ENCODE data around the gene CPXM1. TPM values are rescaled to one million over a fixed set of nuclear protein-coding genes. Genes with fewer than 3 reads are reported as not detected.

Gene CPXM1
- total and polyA plus RNA-seq, 2 experiments from 2014 or later, result 57.8 to 66.3 TPM

- Histone ChIP-seq H3K9me3 (ENCODE audit: low read depth) (no peaks in the 10 kb centered on the region), H4K20me1 (ENCODE audit: insufficient read depth, poor library complexity, severe bottlenecking) (no peaks in the 10 kb centered on the region), H3K36me3 (replicated peaks; ENCODE audit: insufficient read depth, low read depth) (no peaks in the 10 kb centered on the region), H3K9me2 (replicated peaks; ENCODE audit: insufficient read depth) (no peaks in the 10 kb centered on the region), H3K27me3 (peaks cover 19% of the 10 kb centered on the region), H3K27ac (no peak overlapping the region), H3K4me2 (no peak overlapping the region), H3K4me1 (ENCODE audit: insufficient read depth) (no peaks in the 10 kb centered on the region), H3K79me2 (no peaks in the 10 kb centered on the region), H2AFZ (no peak overlapping the region), H3K4me3 (no peak overlapping the region)
- DNase-seq (ENCODE audit: low spot score), result no peak
- 71% methylated on average over 6 of the region's 6 CpGs for WGBS (ENCODE audit: low lambda C conversion rate, missing lambda C conversion rate)
- no peak for TF ChIP-seq EZH2phosphoT487 (IDR thresholded peaks at IDR 0.05; ENCODE audit: low read depth, severe bottlenecking, unreplicated experiment)
- no peak for TF ChIP-seq CTCF (IDR thresholded peaks at IDR 0.05; ENCODE audit: poor library complexity)
These were observed 28.9 kb upstream of the CPXM1 start for GRCh38 chr20:2829376-2829775.

GRCh38 chr20:2826655-2827054, 26.2 kb upstream of the CPXM1 start:
- no peak overlapping the region for H2AFZ ChIP-seq
- TF ChIP-seq EZH2 (IDR thresholded peaks at IDR 0.05; ENCODE audit: borderline replicate concordance) (no peak), CTCF (IDR thresholded peaks at IDR 0.05; ENCODE audit: poor library complexity) (no peak), EZH2phosphoT487 (IDR thresholded peaks at IDR 0.05; ENCODE audit: low read depth, severe bottlenecking, unreplicated experiment) (no peak)
- no peak overlapping the region for H3K4me3 ChIP-seq
- H3K27me3 ChIP-seq, result peaks cover 20% of the 10 kb centered on the region
- no peak overlapping the region for H3K4me2 ChIP-seq
- no peaks in the 10 kb centered on the region for H3K9me2 ChIP-seq (replicated peaks; ENCODE audit: insufficient read depth)
- DNase-seq (ENCODE audit: low spot score), result no peak
- no peaks in the 10 kb centered on the region for H3K9me3 ChIP-seq (ENCODE audit: low read depth)
- H3K79me2 ChIP-seq, result no peaks in the 10 kb centered on the region
- H3K4me1 ChIP-seq (ENCODE audit: insufficient read depth), result peaks cover 2% of the 10 kb centered on the region
- no peak overlapping the region for H3K27ac ChIP-seq
- no peaks in the 10 kb centered on the region for H4K20me1 ChIP-seq (ENCODE audit: insufficient read depth, poor library complexity, severe bottlenecking)
- H3K36me3 ChIP-seq (replicated peaks; ENCODE audit: insufficient read depth, low read depth), result no peaks in the 10 kb centered on the region
- 96% methylated on average over 4 of the region's 4 CpGs for WGBS (ENCODE audit: low lambda C conversion rate, missing lambda C conversion rate)

- Histone ChIP-seq H3K27ac (no peak overlapping the region), H3K27me3 (peaks cover 23% of the 10 kb centered on the region), H4K20me1 (ENCODE audit: insufficient read depth, poor library complexity, severe bottlenecking) (no peaks in the 10 kb centered on the region), H3K9me3 (ENCODE audit: low read depth) (no peaks in the 10 kb centered on the region), H3K4me1 (ENCODE audit: insufficient read depth) (peaks cover 11% of the 10 kb centered on the region), H3K9me2 (replicated peaks; ENCODE audit: insufficient read depth) (no peaks in the 10 kb centered on the region), H3K79me2 (no peaks in the 10 kb centered on the region), H3K36me3 (replicated peaks; ENCODE audit: insufficient read depth, low read depth) (no peaks in the 10 kb centered on the region), H3K4me3 (no peak overlapping the region), H2AFZ (no peak overlapping the region), H3K4me2 (no peak overlapping the region)
- DNase-seq (ENCODE audit: low spot score), result no peak
- WGBS (ENCODE audit: low lambda C conversion rate, missing lambda C conversion rate), result 85% methylated on average over 2 of the region's 2 CpGs
- TF ChIP-seq CTCF (IDR thresholded peaks at IDR 0.05; ENCODE audit: poor library complexity) (no peak), EZH2 (IDR thresholded peaks at IDR 0.05; ENCODE audit: borderline replicate concordance) (no peak), EZH2phosphoT487 (IDR thresholded peaks at IDR 0.05; ENCODE audit: low read depth, severe bottlenecking, unreplicated experiment) (no peak)
These were observed 25.3 kb upstream of the CPXM1 start for GRCh38 chr20:2825761-2826160.

GRCh38 chr20:2822073-2822472, 21.6 kb upstream of the CPXM1 start:
- WGBS (ENCODE audit: low lambda C conversion rate, missing lambda C conversion rate), result no CpG with 5 or more reads among the region's 5 CpGs
- Histone ChIP-seq H3K79me2 (no peaks in the 10 kb centered on the region), H2AFZ (no peak overlapping the region), H3K27me3 (peaks cover 21% of the 10 kb centered on the region), H3K27ac (no peak overlapping the region), H3K36me3 (replicated peaks; ENCODE audit: insufficient read depth, low read depth) (no peaks in the 10 kb centered on the region), H3K4me2 (no peak overlapping the region), H4K20me1 (ENCODE audit: insufficient read depth, poor library complexity, severe bottlenecking) (no peaks in the 10 kb centered on the region), H3K4me1 (ENCODE audit: insufficient read depth) (peaks cover 23% of the 10 kb centered on the region), H3K4me3 (no peak overlapping the region), H3K9me3 (ENCODE audit: low read depth) (no peaks in the 10 kb centered on the region), H3K9me2 (replicated peaks; ENCODE audit: insufficient read depth) (no peaks in the 10 kb centered on the region)
- no peak for TF ChIP-seq EZH2 (IDR thresholded peaks at IDR 0.05; ENCODE audit: borderline replicate concordance)
- TF ChIP-seq CTCF (IDR thresholded peaks at IDR 0.05; ENCODE audit: poor library complexity), result no peak
- no peak for TF ChIP-seq EZH2phosphoT487 (IDR thresholded peaks at IDR 0.05; ENCODE audit: low read depth, severe bottlenecking, unreplicated experiment)
- DNase-seq (ENCODE audit: low spot score), result no peak

Measured in hepatocyte (in vitro differentiated cells).